Psoas muscle (tissue), 8 donors: ENCODE results near the gene MARF1. TPM values are rescaled to one million over a fixed set of nuclear protein-coding genes. Genes with fewer than 3 reads are reported as not detected.
A peak's percentile ranks its signal among the peaks of the same experiment; 100 is the strongest.
"Not testable (repeated sequence)": the region's sequence is repeated elsewhere in the genome, so short reads cannot be mapped to it uniquely, and the experiment has no call there.

Experiments used
- ATAC-seq, 4 donors: fragments of 200-7000 bp; cut with Tn5 transposase; one replicate each; pipeline ENCODE4 v1.9.1; 2020; ENCODE audit warnings: moderate library complexity in 3 of 4, mild to moderate bottlenecking in 2 of 4
- DNase-seq, 2 donors: peaks; one replicate each; pipeline ENCODE4 v3.0.0-alpha.2; 2020
- H3K27ac ChIP-seq: fragments of 200-600 bp; one replicate; pipeline ENCODE4 v1.8.0; 2022
- H3K27me3 ChIP-seq, 3 donors: fragments of 200-600 bp in 1 of 3; one replicate each; pipeline versions ENCODE4 v1.6.1 to v1.8.0; 2013 to 2022; ENCODE audit warnings: low read length in 2 of 3, mild to moderate bottlenecking in 2 of 3, moderate library complexity in 1 of 3; ENCODE audit not compliant: insufficient read depth in 3 of 3
- H3K36me3 ChIP-seq, 2 donors: fragments of 200-600 bp in 1 of 2; one replicate each; pipeline versions ENCODE4 v1.6.1 to v1.8.0; 2013 to 2022; ENCODE audit warnings: low read depth in 1 of 2, mild to moderate bottlenecking in 1 of 2, moderate library complexity in 1 of 2; ENCODE audit not compliant: insufficient read depth in 1 of 2
- H3K4me1 ChIP-seq: fragments of 200-600 bp; one replicate; pipeline ENCODE4 v1.8.0; 2022
- H3K4me3 ChIP-seq: fragments of 200-600 bp; one replicate; pipeline ENCODE4 v1.8.0; 2022; ENCODE audit warnings: mild to moderate bottlenecking
- H3K9me3 ChIP-seq: fragments of 200-600 bp; one replicate; pipeline ENCODE4 v1.8.0; 2022
- CTCF ChIP-seq: fragments of 200-600 bp; IDR thresholded peaks from one replicate; pipeline ENCODE4 v1.8.0; 2022; ENCODE audit warnings: antibody characterized with exemption
- WGBS, 3 donors: extraction: QIAGEN DNeasy Blood & Tissue Kit; methylation state at CpG; one replicate each; pipeline versions ENCODE4 v1.1.6 to v1.1.7; 2013; 5-methylcytosine and 5-hydroxymethylcytosine counted together
- intact Hi-C, 2 donors: fragments of 100-400 bp; cut with DNase I; formaldehyde crosslinking; loops; one replicate each; pipeline versions ENCODE4 v1.11.0 to v1.14.2; 2022
- polyA plus RNA-seq, 3 donors: library from polyadenylated mRNA; stranded (reverse); fragments of 200-250 nt; gene quantifications; one replicate each; pipeline ENCODE4 v1.2.3, GENCODE V29; 2013
- total RNA-seq, 4 donors: library from RNA; stranded (reverse); fragmentation: NEBNext Ultra II Directional in 2 of 4; extraction: Animal tissue kit (Norgen Biotek cat#: 25700) in 2 of 4; gene quantifications; one replicate each; pipeline versions ENCODE4 v1.2.1 to v1.2.4, GENCODE V29; 2021 to 2023
- donor health status: healthy with polysubstance abuse.
- donor health status: DM: no; HTN: no; CAD: no; lungs with moderate emphysema.
- donor health status: Bipolar disorder and iron deficiency.
- donor health status: healthy.
- donor health status: DM: yes; HTN: yes; CAD: no.
- donor health status: DM: no; HTN: no; CAD: no.
- donor health status: DM: no; HTN: no; CAD: no.
- donor health status: DM: yes; HTN: yes; CAD: no.

MARF1 gene
- total and polyA plus RNA-seq, 7 donors = 13.4 to 91.5 (median 41.7) TPM

GRCh38 chr16:15573274-15573895 lies 69.6 kb downstream of the MARF1 start:
- Histone ChIP-seq H3K36me3 (peaks cover 0 to 3% of the 10 kb centered on the region in 2 donors), H3K4me3 (no peak overlapping the region), H3K27me3 (no peaks in the 10 kb centered on the region), H3K9me3 (no peaks in the 10 kb centered on the region), H3K4me1 (peaks cover 34% of the 10 kb centered on the region), H3K27ac (peak overlapping the region; percentile 32)
- DNase-seq (no peak), ATAC-seq (no peak)
- intact Hi-C loops = no loop called here
- no peak for TF ChIP-seq CTCF
- 92 to 94% (median 94%) methylated on average over 7 of the region's 7 CpGs for WGBS, 3 donors

- Histone ChIP-seq H3K27ac (peak overlapping the region; percentile 32), H3K27me3 (no peaks in the 10 kb centered on the region), H3K36me3 (peaks cover 0 to 3% of the 10 kb centered on the region in 2 donors), H3K4me3 (no peak overlapping the region), H3K4me1 (peaks cover 34% of the 10 kb centered on the region), H3K9me3 (no peaks in the 10 kb centered on the region)
- intact Hi-C loops = no loop called here
- ATAC-seq = peak; percentile 36 to 62 (median 44)
- no peak for TF ChIP-seq CTCF
- WGBS, 3 donors = 40 to 60% (median 41%) methylated on average over 9 of the region's 9 CpGs
- DNase-seq = no peak
Observed at GRCh38 chr16:15572329-15573001, 70.5 kb downstream of the MARF1 start.

GRCh38 chr16:15571557-15571956 lies 71.4 kb downstream of the MARF1 start:
- Histone ChIP-seq H3K27ac (no peak overlapping the region), H3K4me3 (no peak overlapping the region), H3K9me3 (no peaks in the 10 kb centered on the region), H3K36me3 (peaks cover 0 to 3% of the 10 kb centered on the region in 2 donors), H3K27me3 (no peaks in the 10 kb centered on the region), H3K4me1 (peaks cover 29% of the 10 kb centered on the region)
- 87 to 95% (median 92%) methylated on average over 6 of the region's 6 CpGs for WGBS, 3 donors
- intact Hi-C loops = no loop called here
- DNase-seq (no peak), ATAC-seq (no peak)
- TF ChIP-seq CTCF = no peak

GRCh38 chr16:15570666-15571065 lies 72.3 kb downstream of the MARF1 start:
- H3K4me3 ChIP-seq = not testable (repeated sequence)

GRCh38 chr16:15567823-15568222 lies 75.1 kb downstream of the MARF1 start:
- WGBS, 3 donors = 49 to 71% (median 51%) methylated on average over 5 of the region's 5 CpGs
- Histone ChIP-seq H3K4me3 (no peak overlapping the region), H3K36me3 (peaks cover 0 to 3% of the 10 kb centered on the region in 2 donors), H3K4me1 (peaks cover 22% of the 10 kb centered on the region), H3K9me3 (no peaks in the 10 kb centered on the region), H3K27ac (peak overlapping the region; percentile 41), H3K27me3 (no peaks in the 10 kb centered on the region)
- no peak for TF ChIP-seq CTCF
- ATAC-seq (peak; percentile 16 to 46 (median 30)), DNase-seq (no peak)
- intact Hi-C loops = no loop called here

More at GRCh38 chr16:15570666-15571065, 72.3 kb downstream of the MARF1 start:
- intact Hi-C loops, H3K27ac ChIP-seq, DNase-seq, H3K27me3 ChIP-seq, ATAC-seq, H3K36me3 ChIP-seq, H3K9me3 ChIP-seq: not testable (repeated sequence)
- H3K4me1 ChIP-seq = peaks cover 22% of the 10 kb centered on the region
- WGBS, 3 donors = 86 to 92% (median 90%) methylated on average over 4 of the region's 4 CpGs
